Activated CD8-positive, alpha-beta memory T cell treated with anti-CD3 and anti-CD28 coated beads, Interleukin-2, amount 50 U/mL, for 24 hours (primary cell): Measurements from ENCODE around the gene KRT77.
"Not testable (repeated sequence)": the region's sequence is repeated elsewhere in the genome, so short reads cannot be mapped to it uniquely, and the experiment has no call there.

ENCODE experiments used
- DNase-seq: peaks from one replicate; pipeline ENCODE4 v3.0.0-alpha.2; 2020; ENCODE audit errors: extremely low read depth

Gene KRT77

DNA sequence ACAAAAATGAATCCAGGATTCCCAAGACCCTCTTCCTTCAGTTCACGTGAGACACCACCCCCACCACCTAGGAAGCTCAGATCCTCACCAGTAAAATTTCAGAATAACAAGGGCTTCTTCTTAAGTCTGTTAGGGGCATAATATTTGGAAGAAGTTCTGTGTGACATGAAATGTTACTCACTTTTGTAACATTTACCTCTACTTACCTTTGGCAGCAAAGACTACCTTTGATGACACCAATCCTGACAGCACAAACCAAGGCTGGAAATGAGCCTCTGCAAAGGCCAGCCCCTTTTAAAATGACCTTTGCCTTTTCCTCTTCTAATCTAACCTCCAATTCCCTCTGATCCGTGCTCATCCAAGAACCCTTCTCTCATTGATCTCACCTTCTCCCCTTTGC is 19.4 kb upstream of the KRT77 start:
- DNase-seq = no peak

DNA sequence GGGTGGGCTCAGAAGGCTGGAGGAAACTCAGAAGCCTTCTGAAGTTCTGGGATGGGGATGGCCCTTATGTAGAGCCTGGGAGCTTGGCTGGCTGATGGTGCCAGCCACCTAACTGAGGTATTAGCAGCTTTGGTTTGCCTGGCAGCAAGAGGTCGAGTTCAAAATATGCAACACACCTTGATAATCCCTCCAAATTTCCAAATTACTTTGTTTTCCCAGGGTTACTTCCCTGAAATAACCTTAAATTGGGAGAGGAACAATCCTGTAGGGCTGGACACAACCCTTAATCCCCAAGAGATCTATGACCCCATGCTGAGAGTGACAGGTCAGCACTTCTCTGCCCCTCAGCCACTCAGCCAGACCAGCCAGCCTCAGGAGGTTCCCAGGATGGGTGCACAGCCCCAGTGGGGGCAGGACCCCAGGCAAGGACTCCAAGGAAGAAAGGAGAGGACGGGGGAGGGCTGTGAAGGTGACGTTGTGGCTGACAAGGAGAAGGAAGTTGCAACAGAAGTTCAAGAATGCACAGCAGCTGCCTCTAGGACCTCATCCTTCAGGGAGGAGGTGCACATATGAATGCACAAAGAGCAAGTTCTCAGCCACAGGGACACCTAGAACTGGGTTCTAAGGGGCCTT is 18.6 kb upstream of the KRT77 start:
- no peak for DNase-seq

DNA sequence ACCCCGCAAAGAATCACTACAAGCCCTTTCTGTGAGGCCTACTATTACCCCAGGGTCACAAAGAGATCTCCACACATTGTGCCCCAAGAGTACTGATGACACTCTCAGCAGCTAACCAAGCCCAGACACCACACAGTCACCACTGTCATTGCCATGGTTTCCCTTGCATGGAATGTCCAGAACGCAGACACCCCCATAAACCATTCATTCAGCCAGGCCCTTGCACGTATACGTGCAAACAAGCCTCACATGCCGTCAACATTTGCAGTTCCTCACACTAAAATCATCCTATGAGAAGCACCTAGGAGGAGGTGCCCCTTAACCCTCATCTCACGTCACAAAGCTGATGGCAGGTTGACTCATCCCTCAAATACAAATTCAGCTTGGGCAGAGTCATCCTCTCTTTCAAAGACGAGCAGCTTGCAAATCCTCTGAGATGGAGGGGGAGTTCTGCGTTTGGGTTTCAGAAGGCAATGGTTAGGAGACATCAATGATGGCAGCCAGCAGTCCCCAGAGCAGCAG is 17.1 kb upstream of the KRT77 start:
- no peak for DNase-seq

DNA sequence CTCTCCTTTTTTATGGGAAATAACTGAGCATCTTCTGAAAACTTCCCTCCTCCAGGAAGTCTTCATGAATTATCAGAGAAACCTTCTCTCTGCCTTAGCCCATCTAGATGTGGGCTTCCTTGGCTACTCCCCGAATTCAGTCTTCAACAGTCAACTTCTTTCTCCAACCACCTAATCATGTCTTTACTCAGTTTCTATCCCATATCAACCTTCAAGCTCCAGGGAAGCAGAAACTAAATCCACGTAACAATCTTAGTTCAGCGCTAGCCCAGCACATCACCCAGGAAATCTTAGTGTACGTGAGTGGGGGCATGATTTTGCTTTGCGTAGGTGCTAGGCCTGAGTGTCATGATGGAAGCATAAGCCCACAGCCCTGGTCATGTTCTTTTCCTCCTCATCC is 12.7 kb upstream of the KRT77 start:
- no peak for DNase-seq

DNA sequence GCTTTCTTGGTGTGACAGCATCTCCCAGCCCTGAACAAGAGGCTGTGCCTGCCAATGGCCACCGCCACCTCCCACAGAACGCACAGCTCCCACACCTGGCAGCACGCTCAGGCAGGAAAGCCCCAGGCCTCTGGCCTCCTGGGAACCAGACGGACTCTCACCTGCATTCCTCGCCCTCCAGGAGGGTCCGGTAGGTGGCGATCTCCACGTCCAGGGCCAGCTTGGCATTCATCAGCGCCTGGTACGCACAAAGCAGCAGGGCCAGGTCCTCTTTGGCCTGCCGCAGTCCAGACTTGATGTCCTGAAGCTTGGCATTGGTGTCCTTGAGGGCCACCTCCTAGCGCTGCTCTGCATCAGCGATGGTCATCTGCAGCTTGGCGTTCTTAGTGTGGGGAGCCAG is 12.1 kb upstream of the KRT77 start:
- DNase-seq = no peak

DNA sequence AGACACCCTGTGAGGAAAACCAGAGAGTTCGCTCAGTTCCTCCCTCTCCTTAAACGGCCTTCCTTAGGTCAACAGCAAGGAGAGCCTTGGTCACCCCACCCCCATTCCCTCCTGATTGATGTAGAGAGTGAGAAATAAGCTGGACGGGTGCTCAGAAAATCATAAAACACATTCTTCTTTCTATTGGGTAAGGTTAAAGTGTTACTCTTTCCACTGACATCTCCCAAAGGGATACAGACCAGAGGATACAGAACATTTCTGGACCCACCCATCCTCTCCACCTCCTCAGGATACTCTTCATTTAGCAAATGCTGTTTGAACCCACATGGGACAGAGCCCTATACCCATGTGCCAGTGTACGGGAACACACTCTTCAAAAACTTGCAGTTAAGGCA is 11.6 kb upstream of the KRT77 start:
- DNase-seq = no peak

DNA sequence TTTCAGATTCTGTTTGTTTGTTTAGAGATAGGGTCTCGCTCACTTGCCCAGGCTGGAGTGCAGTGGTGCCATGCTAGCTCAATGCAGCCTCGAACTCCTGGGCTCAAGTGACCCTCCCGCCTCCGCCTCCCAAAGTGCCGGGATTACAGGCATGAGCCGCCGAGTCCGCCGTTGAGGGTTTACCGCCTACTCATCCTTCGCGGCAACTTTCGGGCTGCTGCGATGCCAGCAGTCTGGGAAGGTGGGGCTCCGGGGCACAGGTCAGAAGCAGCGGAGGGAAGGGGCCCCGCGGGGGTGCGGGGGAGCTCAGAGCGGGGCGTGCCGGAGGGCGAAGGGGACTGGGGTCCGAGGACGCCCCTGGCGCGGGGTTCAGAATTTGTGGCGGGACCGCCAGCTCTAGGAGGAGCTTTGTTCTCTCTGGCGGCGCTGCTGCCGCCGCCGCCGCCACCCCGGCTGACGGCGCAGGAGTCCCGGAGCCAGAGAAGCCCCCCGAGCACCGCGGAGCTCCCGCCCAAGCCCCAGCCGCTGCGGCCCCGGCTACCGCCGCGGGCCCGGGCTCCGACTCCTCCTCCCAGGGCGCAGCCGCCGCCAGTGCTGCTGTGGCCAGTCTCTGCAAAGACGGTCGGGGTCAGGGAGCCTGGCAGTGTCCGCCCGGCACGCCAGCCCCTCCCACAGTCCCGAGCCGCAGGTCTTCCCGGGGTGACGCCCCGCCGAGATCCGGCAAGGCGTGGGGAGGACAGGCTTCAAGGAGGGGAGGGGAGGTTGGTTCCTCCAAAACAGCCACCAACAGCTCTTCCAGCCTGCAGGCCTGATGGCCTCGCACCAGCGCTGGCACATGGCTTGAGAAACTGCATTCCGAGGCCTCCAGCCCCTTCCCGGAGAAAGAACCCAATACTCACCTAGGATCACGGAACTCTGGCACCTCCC is 10.9 kb upstream of the KRT77 start:
- no peak for DNase-seq

DNA sequence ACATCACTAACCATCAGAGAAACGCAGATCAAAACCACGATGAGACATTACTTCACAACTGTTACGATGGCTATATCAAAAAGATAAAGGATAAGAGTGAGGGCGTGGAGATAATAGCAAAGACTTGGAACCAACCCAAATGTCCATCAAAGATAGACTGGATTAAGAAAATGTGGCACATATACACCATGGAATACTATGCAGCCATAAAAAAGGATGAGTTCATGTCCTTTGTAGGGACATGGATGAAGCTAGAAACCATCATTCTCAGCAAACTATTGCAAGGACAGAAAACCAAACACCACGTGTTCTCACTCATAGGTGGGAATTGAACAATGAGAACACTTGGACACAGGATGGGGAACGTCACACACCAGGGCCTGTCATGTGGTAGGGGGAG is 8.8 kb upstream of the KRT77 start:
- not testable (repeated sequence) for DNase-seq

DNA sequence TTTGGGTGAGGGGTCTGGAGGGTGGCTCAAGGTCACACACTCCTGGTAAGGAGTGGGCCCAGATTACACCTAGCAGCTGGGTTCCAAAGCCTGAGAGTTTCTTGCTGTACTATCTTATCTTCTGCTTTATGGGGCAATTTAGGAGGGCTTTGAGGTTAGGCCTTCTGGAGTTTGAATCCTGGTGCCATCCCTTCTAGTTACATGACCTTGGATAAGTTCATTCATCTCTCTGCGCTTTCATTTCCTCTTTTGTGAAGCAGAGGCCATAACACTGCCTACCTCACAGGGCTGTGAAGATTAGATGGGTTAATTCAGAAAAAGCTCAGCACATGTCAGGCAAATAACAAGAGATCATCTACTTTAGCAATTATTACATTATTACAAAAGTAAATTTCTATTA is 7.4 kb upstream of the KRT77 start:
- DNase-seq = no peak

DNA sequence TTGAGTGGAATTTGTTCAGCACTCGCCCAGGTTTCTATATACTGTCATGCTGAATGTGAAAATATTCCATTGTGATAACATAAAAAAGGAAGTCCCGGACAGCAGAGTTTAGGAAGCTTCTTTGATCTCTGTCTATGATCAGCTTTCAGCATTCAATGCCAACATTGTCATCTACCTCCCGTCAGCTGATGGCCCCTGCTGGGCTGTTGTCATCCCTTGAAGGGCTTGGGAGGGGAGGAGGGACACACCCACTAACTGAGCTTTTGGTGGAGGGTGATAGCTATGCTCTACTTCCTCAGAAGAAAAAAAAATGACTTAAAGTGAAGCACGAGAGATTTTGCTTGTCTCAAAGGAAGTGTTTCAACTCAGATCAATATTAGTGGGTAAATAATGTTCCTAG is 4.7 kb upstream of the KRT77 start:
- DNase-seq = no peak

DNA sequence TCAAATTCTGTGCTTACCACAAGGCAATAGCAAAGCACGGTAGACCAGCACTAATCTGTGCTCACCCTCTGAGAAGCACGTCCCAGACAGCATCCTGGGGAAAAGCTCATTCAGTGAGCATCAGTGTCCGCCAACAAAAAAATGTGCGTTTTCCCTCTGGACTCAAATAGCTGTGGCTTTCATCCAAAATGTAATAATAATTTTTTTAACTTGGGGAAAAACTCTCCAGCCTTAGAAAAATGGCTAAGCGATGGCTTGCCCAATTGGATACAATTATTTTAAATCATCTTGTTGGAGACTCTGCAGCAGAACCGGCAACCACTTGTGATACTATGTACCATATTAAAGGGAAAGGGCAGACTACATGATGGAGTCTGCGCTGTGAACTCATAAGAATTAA is 1.1 kb upstream of the KRT77 start:
- DNase-seq = no peak

DNA sequence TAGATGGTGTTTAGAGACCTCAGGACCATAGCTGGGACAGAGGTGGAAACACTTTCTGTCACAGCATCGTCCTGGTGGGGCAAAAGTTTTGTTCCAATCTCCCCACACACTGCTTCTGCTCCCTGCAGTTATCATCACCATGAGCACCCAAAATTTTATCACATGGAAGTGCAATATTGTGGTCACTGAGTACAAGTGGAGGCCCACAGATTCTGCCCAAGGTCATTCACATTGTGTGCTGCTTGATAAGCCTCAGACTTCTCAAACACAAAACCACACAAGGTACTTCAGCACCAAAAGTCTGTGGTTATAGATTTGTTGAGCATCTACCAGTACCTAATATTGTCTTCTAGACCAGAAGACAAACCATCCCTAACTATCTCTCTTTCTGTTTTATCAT is 554 bp upstream of the KRT77 start:
- DNase-seq = no peak

DNA sequence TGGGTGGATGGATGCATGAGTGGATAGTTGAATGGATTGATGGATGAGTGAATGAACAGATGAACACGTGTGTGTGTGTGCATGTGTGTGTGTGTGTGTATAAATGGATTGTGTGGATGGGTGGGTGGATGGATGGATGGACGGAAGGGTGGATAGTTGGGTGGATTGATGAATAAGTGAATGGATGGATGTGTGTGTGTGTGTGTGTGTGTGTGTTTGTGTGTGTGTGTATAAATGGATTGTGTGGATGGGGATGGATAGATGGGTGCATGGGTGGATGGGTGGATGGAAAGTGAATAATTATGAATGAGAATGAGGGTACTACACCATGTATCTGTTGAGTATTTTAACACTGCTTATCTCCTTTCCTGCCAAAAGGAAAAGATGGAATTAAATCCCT is 986 bp downstream of the KRT77 start:
- DNase-seq = no peak

DNA sequence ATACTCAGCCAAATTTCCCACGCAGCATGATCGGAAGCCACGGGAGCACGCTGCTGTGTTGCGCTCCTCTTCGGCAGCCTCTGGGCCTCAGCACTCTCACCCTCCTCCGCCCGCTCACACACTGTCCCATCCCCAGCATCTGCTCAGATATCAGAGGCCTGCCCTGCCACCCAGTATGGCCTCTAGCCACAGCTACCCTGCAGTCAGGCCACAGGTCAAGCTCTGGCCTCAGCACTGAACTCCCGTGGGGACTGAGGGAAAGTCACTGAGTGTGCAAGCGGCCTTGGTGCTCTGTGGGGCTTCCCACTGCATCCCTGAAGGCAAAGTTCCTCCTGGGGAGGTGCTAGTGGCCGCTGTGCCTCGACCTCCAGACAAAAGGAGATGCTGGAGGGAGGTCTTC is 2.0 kb downstream of the KRT77 start:
- DNase-seq = no peak

DNA sequence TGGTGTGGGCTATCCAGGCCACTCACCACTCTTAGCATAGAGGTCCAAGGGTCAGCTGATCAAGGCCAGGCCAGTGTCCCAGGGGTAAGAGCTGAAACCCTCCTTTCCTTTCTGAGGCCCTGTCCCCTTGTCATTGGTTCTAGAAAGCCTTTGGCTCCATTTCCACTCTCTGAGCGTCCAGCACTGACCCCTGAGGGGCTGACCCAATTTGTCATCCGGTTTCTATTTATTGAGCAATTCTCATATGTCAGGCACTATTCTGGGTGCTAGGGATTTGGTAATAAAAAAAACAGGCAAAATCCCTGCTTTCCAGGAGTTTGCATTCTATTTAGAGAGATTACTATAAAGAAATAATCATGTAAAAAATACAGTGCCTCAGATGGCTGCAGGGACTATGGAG is 3.4 kb downstream of the KRT77 start:
- no peak for DNase-seq

DNA sequence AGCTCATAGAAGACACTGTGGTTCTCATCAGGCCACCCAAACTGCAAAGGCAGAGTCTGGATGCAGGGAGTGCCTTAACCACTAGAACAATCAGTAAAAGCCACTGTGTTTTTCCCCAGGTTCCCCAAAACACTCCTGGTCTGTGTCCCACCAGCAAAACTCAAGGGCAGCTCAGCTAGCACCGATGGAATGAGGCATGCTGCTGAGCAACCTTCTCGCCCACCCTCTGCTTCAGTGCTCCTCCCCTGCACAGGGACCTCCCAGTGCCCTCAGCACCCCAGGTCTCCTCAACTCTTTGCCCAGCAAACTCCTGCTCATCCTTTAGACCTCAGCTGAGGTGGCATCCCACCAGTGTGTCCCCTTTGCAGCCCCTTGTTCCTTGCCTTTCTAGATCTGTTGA is 4.0 kb downstream of the KRT77 start:
- DNase-seq = no peak

DNA sequence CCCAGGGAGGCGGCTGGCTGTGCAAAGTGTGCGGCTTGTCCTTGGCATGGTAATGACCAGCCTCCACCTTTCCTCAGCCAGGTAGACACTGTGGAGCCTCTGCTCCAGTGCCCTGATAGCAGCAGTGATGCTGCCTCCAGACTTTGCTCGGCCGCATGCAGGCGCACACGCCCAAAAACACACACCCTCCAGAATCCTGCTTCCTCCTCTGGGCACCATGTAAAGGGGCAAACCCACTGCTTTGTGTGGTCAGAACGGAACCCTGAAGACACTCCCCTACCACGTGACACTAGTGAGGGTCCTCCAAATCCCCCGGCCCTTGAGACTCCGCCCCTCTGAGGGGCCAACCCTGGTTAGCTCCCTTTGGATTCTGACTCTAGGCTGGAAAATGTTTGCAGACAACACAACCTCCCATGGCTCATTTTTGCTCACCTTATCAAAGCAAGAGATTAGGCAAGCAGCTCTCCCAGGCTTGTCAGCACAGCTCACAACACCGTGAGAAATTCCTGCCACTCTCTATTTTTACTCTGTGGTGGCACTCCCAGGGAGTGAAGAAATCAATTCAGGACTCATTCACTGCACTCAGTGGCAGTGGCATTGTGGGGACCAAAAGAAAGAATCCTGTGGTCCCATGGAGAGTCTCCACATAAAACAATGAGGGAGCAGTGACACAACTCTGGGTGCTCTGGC is 4.5 kb downstream of the KRT77 start:
- DNase-seq = no peak

DNA sequence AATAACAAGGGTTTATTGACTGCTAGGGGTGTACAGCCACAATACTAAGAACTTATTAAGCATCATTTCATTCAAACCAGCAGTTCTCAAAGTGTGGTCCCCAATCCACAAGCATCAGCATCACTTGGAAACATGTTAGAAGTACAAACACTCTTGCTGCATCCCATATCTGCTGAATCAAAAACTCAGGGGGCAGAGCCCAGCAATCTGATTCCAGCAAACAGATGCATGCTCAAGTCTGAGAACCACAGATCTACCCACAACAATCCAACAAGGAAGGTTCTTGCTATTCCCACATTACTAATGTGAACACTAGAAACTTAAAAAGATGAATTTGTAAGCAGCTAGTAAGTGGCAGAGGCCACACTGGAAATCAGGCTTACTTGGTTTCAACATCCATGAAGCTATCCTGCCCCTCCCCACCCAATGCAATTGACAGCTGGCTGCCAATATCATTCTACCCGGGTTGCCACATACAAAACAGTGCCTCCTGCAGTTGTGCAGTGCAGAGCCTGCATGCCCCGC is 6.2 kb downstream of the KRT77 start:
- DNase-seq = no peak

DNA sequence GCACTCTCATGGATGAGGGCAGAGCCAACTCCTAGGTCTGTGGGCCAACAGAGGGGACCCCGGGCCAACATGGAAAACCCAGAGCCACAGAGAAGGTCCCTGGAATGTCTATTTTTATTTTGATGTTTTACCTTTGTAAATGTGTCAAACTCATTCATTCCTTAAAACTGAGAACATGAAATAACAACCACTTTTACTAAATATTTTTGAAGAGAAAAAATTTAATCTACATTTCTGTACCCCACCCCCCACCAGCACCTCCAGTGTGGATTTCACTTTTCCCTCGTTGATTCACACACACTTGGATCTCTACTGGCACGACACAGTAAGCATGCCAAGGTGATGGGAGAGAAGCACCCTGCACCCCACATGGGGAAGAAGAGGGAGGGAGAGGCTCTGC is 6.7 kb downstream of the KRT77 start:
- DNase-seq = no peak

DNA sequence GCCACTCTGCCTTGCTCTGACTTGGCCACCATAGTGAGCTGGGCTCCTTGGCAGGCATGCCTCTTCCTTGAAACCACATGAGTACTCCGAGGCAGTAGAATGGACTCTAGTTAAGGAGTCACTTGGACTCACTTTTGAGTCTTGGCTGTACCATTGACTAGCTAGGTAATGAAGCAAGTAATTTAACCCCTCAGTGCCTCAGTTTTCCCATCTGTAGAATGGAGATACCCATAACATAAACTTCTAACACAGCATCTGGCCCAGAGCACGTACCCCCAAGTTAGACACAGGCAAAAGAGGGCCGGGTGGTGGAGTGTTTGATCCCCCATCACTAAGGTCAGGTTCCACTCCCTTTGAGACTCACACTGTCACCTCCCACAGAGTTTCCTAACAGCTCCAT is 8.3 kb downstream of the KRT77 start:
- no peak for DNase-seq

DNA sequence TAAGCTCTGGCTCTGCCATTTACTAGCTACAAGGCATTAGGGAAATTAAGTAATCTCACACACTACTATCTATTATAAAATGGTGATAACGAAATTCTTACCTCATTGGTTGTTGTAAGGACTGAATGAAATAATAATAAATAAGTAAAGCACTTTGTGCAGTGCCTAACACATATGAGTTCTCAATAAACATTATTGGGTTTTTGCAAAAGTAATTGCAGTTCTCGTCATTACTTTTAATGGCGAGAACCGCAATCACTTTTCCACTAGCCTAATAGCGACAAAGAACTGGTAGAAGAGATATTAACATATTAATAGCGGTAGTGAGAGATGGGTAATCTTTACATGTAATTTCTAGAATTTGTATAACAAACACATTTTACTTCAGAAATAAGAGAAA is 9.2 kb downstream of the KRT77 start:
- no peak for DNase-seq

DNA sequence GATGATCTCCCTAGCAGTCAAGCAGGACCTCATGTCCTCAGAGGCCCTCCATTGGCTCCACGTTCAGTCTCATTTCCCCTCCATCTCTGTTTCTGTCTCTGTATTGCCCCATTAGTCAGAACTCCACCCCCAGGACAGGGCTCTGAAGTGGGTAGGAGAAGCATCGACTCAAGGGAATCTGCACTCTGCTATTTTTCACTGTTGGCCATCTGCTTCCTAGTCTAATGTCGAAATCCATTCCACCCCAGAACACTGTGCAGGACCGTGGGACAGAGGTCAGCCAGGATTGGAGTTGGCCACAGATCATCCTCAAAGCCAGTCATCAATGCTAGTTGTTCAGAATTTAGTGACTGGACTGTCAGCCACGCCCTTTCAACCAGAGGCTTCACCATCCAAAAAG is 10.1 kb downstream of the KRT77 start:
- DNase-seq = no peak

DNA sequence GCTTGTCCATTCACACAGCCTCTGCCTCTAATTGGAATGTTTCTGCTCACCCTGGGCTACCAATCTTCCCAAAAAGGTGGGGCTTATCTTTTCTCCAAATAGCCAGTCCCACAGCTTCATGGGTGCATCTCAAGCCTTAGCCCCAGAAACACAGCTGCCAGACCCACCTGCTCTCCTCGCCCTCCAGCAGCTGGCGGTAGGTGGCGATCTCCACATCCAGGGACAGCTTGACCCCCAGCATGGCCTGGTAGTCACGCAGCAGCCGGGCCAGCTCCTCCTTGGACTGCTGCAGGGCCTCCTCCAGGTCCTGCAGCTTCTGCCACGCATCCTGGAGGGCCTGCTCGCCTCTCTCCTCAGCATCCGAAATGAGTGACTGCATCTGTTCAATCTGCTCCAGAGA is 11.1 kb downstream of the KRT77 start:
- DNase-seq = no peak
